Fibroblast of lung (primary cell): ENCODE data around the gene OBSCN. TPM values are rescaled to one million over a fixed set of nuclear protein-coding genes. Genes with fewer than 3 reads are reported as not detected.
"Not testable (repeated sequence)": the region's sequence is repeated elsewhere in the genome, so short reads cannot be mapped to it uniquely, and the experiment has no call there.

Experiments used
- DNase-seq, 2 donors: peaks; one replicate each; pipeline versions ENCODE4 v3.0.0 to v3.0.0-alpha.2; 2010; ENCODE audit warnings: low read depth in 2 of 2
- H2AFZ ChIP-seq: 2 replicates; pipeline ENCODE4 v1.5.1; 2012; ENCODE audit warnings: low read length, control low read depth, inconsistent platforms
- H3K27ac ChIP-seq: 2 replicates; pipeline ENCODE4 v1.5.1; 2011; ENCODE audit warnings: low read length, control low read depth; ENCODE audit not compliant: insufficient read depth
- H3K27me3 ChIP-seq: 2 replicates; pipeline ENCODE4 v1.5.1; 2011; ENCODE audit warnings: mild to moderate bottlenecking, low read length; ENCODE audit not compliant: control insufficient read depth, insufficient read depth
- H3K36me3 ChIP-seq: 2 replicates; pipeline ENCODE4 v1.5.1; 2011; ENCODE audit warnings: low read length; ENCODE audit not compliant: control insufficient read depth, insufficient read depth
- H3K4me1 ChIP-seq: 2 replicates; pipeline ENCODE4 v1.5.1; 2011; ENCODE audit warnings: low read length; ENCODE audit not compliant: control insufficient read depth, insufficient read depth; ENCODE audit errors: extremely low read depth
- H3K4me2 ChIP-seq: 2 replicates; pipeline ENCODE4 v1.5.1; 2011; ENCODE audit warnings: low read length, control low read depth; ENCODE audit not compliant: insufficient read depth; ENCODE audit errors: extremely low read depth
- H3K4me3 ChIP-seq, 4 experiments: fragments of 200-600 bp in 1 of 4; sonication (generic) in 1 of 4; replicated peaks in 1 of 4; 2 replicates each; pipeline ENCODE4 v1.5.1; 2011 to 2016; ENCODE audit warnings: low read length in 4 of 4, low read depth in 3 of 4, mild to moderate bottlenecking in 3 of 4, control low read depth in 2 of 4, inconsistent platforms in 1 of 4, mixed read lengths in 1 of 4; ENCODE audit not compliant: insufficient read depth in 1 of 4; ENCODE audit errors: control extremely low read depth in 1 of 4
- H3K79me2 ChIP-seq: 2 replicates; pipeline ENCODE4 v1.5.1; 2012; ENCODE audit warnings: mild to moderate bottlenecking, low read length, inconsistent platforms; ENCODE audit not compliant: control insufficient read depth, insufficient read depth
- H3K9ac ChIP-seq: 2 replicates; pipeline ENCODE4 v1.5.1; 2011; ENCODE audit warnings: mild to moderate bottlenecking, low read length, control low read depth; ENCODE audit not compliant: insufficient read depth
- H3K9me3 ChIP-seq: 2 replicates; pipeline ENCODE4 v1.5.1; 2012; ENCODE audit warnings: low read depth, low read length; ENCODE audit not compliant: control insufficient read depth, insufficient read depth
- H4K20me1 ChIP-seq: 2 replicates; pipeline ENCODE4 v1.5.1; 2011; ENCODE audit warnings: low read length; ENCODE audit not compliant: control insufficient read depth, insufficient read depth; ENCODE audit errors: extremely low read depth
- CTCF ChIP-seq, 2 donors: IDR thresholded peaks in 1 of 2; conservative IDR thresholded peaks in 1 of 2; 1 replicate in 1 of 2; 2 replicates in 1 of 2; pipeline ENCODE4 v1.5.1; 2011 to 2012; ENCODE audit warnings: low read length in 2 of 2, control low read depth in 1 of 2, inconsistent platforms in 1 of 2, low read depth in 1 of 2, mild to moderate bottlenecking in 1 of 2
- EZH2 ChIP-seq: IDR thresholded peaks from 2 replicates; pipeline ENCODE4 v1.5.1; 2012; ENCODE audit warnings: low read length, control low read depth, mild to moderate bottlenecking; ENCODE audit errors: missing control alignments
- polyA plus RNA-seq, 2 donors: library from polyadenylated mRNA; depleted of rRNA in 1 of 2; stranded (reverse) in 1 of 2; unstranded in 1 of 2; fragments of >200 nt; gene quantifications; 2 replicates each; pipeline ENCODE4 v1.2.1, GENCODE V29; 2011 to 2012; ENCODE audit warnings: missing spikeins in 1 of 2
- total RNA-seq: library from RNA; depleted of rRNA; stranded (reverse); fragments of >200 nt; gene quantifications from 2 replicates; pipeline ENCODE4 v1.2.1, GENCODE V29; 2014

OBSCN gene
- total and polyA plus RNA-seq, 2 donors (not counting 1 experiment from before 2014, with no cell fraction given), result 0.87 to 16.8 TPM

DNA sequence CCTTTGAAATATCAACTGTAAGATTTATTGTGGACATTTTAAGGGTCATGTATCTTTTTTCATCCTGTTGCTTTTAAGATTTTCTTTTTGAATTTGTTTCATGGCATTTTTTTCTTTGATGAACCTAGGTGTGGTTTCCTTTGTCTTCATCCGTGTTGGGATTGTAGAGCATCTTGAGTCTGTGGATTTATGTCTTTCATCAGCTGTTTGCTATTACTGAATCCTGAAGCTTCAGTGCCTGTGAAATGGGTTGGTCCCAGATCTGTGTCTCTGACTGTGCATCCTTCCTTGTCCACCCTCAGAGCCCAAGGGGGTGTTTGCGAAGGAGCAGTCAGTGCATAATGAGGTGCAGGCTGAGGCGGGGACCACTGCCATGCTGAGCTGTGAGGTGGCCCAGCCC lies 37.3 kb downstream of the OBSCN start:
- no peaks in the 10 kb centered on the region for H3K79me2 ChIP-seq
- no peak overlapping the region for H2AFZ ChIP-seq
- no peaks in the 10 kb centered on the region for H3K9me3 ChIP-seq
- H3K9ac ChIP-seq, result no peak overlapping the region
- H3K36me3 ChIP-seq, result no peaks in the 10 kb centered on the region
- no peak for TF ChIP-seq CTCF (conservative IDR thresholded peaks at IDR 0.05 in 1 of 2, IDR thresholded peaks at IDR 0.05 in 1 of 2; ENCODE audit: low read depth in 1 of 2, low read length in 2 of 2)
- TF ChIP-seq EZH2, result no peak
- no peak overlapping the region for H3K4me3 ChIP-seq
- H3K4me1 ChIP-seq, result no peaks in the 10 kb centered on the region
- no peaks in the 10 kb centered on the region for H3K27me3 ChIP-seq
- no peak overlapping the region for H3K27ac ChIP-seq
- H4K20me1 ChIP-seq, result no peaks in the 10 kb centered on the region
- no peak overlapping the region for H3K4me2 ChIP-seq
- no peak for DNase-seq

DNA sequence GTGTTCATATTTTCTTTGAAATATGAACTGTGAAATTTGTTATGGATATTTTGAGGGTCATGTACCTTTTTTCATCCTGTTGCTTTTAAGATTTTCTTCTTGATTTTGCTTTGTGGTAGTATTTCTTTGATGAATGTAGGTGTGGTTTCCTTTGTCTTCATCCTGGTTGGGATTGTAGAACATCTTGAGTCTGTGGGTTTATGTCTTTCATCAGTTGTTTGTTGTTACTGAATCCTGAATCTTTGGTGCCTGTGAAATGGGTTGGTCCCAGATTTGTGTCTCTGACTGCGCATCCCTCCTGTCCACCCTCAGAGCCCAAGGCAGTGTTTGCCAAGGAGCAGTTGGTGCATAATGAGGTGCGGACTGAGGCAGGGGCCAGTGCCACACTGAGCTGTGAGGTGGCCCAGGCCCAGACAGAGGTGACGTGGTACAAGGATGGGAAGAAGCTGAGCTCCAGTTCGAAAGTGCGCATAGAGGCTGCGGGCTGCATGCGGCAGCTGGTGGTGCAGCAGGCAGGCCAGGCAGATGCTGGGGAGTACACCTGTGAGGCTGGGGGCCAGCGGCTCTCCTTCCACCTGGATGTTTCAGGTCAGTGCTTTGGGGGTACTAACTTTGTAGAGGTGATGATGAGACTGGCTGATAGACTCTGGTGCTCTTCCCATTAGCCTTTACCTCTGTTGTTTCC lies 38.5 kb downstream of the OBSCN start:
- H3K9me3 ChIP-seq, result no peaks in the 10 kb centered on the region
- TF ChIP-seq EZH2 (no peak), CTCF (conservative IDR thresholded peaks at IDR 0.05 in 1 of 2, IDR thresholded peaks at IDR 0.05 in 1 of 2; ENCODE audit: low read depth in 1 of 2, low read length in 2 of 2) (no peak)
- no peaks in the 10 kb centered on the region for H3K4me1 ChIP-seq
- no peak overlapping the region for H3K9ac ChIP-seq
- no peaks in the 10 kb centered on the region for H3K79me2 ChIP-seq
- no peak overlapping the region for H3K27ac ChIP-seq
- no peaks in the 10 kb centered on the region for H3K36me3 ChIP-seq
- no peak overlapping the region for H3K4me2 ChIP-seq
- no peaks in the 10 kb centered on the region for H4K20me1 ChIP-seq
- no peak for DNase-seq
- H2AFZ ChIP-seq, result no peak overlapping the region
- no peaks in the 10 kb centered on the region for H3K27me3 ChIP-seq
- no peak overlapping the region for H3K4me3 ChIP-seq

DNA sequence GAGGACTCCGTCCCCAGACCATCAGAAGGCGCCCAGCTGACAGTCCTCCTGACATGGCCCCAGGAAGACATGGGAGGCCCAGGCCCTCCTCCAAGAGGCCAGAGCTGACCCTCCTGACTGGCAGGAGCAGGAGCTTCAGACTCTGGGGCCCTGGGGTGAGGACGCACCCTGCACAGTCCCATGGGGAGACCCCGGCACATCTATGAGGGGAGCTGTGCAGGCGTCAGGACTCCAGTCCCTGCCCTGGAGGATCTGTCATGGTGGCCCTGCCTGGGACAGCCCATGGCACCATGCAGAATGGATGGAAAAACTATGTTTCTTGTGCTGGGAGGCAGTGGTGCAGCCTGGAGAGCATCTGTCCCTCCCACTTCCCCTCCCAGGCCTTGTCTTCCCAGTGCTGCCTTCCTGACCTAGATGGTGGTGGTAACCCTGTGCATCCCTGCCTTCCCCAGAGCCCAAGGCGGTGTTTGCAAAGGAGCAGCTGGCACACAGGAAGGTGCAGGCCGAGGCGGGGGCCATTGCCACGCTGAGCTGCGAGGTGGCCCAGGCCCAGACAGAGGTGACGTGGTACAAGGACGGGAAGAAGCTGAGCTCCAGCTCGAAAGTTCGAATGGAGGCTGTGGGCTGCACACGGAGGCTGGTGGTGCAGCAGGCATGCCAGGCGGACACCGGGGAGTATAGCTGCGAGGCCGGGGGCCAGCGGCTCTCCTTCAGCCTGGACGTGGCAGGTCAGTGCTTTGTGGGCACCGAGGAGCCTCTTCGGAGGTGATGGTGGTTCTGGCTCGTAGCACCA lies 41.9 kb downstream of the OBSCN start:
- Histone ChIP-seq H3K27me3 (no peaks in the 10 kb centered on the region), H3K4me1 (no peaks in the 10 kb centered on the region), H4K20me1 (no peaks in the 10 kb centered on the region), H3K4me2 (no peak overlapping the region), H3K4me3 (no peak overlapping the region), H3K9ac (no peak overlapping the region), H3K27ac (no peak overlapping the region), H2AFZ (no peak overlapping the region), H3K9me3 (no peaks in the 10 kb centered on the region), H3K36me3 (no peaks in the 10 kb centered on the region), H3K79me2 (no peaks in the 10 kb centered on the region)
- TF ChIP-seq EZH2, result no peak
- TF ChIP-seq CTCF (conservative IDR thresholded peaks at IDR 0.05 in 1 of 2, IDR thresholded peaks at IDR 0.05 in 1 of 2; ENCODE audit: low read depth in 1 of 2, low read length in 2 of 2), result no peak
- no peak for DNase-seq

GRCh38 chr1:228252476-228252875 lies 44.6 kb downstream of the OBSCN start:
- not testable (repeated sequence) for H4K20me1 ChIP-seq, H2AFZ ChIP-seq, H3K79me2 ChIP-seq, H3K36me3 ChIP-seq, H3K9ac ChIP-seq, H3K4me1 ChIP-seq, H3K4me2 ChIP-seq, H3K27me3 ChIP-seq, H3K27ac ChIP-seq, H3K4me3 ChIP-seq, DNase-seq, H3K9me3 ChIP-seq
